OCI-LY7 (cell line): ENCODE data around the gene VPS37B. TPM values are rescaled to one million over a fixed set of nuclear protein-coding genes. Genes with fewer than 3 reads are reported as not detected.

Experiments
- BruUV-seq: library from RNA; stranded (reverse); fragments of 400-500 nt; replicated peaks from 2 replicates; lab custom pipeline; 2021; lab: Mats Ljungman, UMichigan
- CTCF ChIA-PET: fragments of 300-600 bp; sonication (Branson Sonifier 250); formaldehyde crosslinking; loops from one replicate; lab custom pipeline; 2022; ENCODE audit warnings: antibody characterized with exemption; ENCODE audit not compliant: unreplicated experiment; lab: Charles Lee
- POLR2A ChIA-PET: fragments of 300-600 bp; sonication (Branson Sonifier 250); formaldehyde crosslinking; loops from one replicate; lab custom pipeline; 2022; ENCODE audit warnings: antibody characterized with exemption; lab: Charles Lee
- DNase-seq: peaks from one replicate; pipeline ENCODE4 v3.0.0-alpha.2; 2015; ENCODE audit warnings: low spot score
- H2AFZ ChIP-seq: fragments of 200-600 bp; sonication (generic), shearing (Covaris generic); 2 replicates; pipeline ENCODE4 v1.6.1; 2014; ENCODE audit warnings: mild to moderate bottlenecking, antibody characterized with exemption, low read length, moderate library complexity
- H3K27ac ChIP-seq: fragments of 200-600 bp; sonication (generic); 2 replicates; pipeline ENCODE4 v1.5.1; 2014; ENCODE audit warnings: mixed run types, low read depth, mild to moderate bottlenecking, moderate library complexity, low read length, inconsistent platforms; ENCODE audit not compliant: poor library complexity, severe bottlenecking
- H3K36me3 ChIP-seq: fragments of 200-600 bp; sonication (generic); 2 replicates; pipeline ENCODE4 v1.6.1; 2014; ENCODE audit warnings: mild to moderate bottlenecking, antibody characterized with exemption, low read length, moderate library complexity, mixed read lengths; ENCODE audit not compliant: insufficient read depth
- H3K4me1 ChIP-seq: fragments of 200-600 bp; sonication (generic); 2 replicates; pipeline ENCODE4 v1.5.1; 2014; ENCODE audit warnings: mild to moderate bottlenecking, low read length; ENCODE audit not compliant: insufficient read depth, poor library complexity, severe bottlenecking
- H3K4me2 ChIP-seq: fragments of 200-600 bp; sonication (generic); 2 replicates; pipeline ENCODE4 v1.6.1; 2014; ENCODE audit warnings: mild to moderate bottlenecking, low read length
- H3K4me3 ChIP-seq: fragments of 200-600 bp; sonication (generic); 2 replicates; pipeline ENCODE4 v1.5.1; 2014; ENCODE audit warnings: mild to moderate bottlenecking, low read depth, low read length; ENCODE audit not compliant: poor library complexity, severe bottlenecking
- H3K79me2 ChIP-seq: fragments of 200-600 bp; sonication (generic); 2 replicates; pipeline ENCODE4 v1.6.1; 2016; ENCODE audit warnings: low read depth, mild to moderate bottlenecking, low read length, moderate library complexity, mixed read lengths; ENCODE audit not compliant: insufficient read depth
- H3K9me2 ChIP-seq: fragments of 200-600 bp; sonication (generic); 2 replicates; pipeline ENCODE4 v1.6.1; 2016; ENCODE audit warnings: mild to moderate bottlenecking, low read length, mixed read lengths; ENCODE audit not compliant: insufficient read depth
- H3K9me3 ChIP-seq: fragments of 200-600 bp; sonication (generic); 2 replicates; pipeline ENCODE4 v1.6.1; 2014; ENCODE audit warnings: mild to moderate bottlenecking, mixed run types, low read length, mixed read lengths
- H4K20me1 ChIP-seq: fragments of 200-600 bp; sonication (generic); 2 replicates; pipeline ENCODE4 v1.6.1; 2014; ENCODE audit warnings: mild to moderate bottlenecking, antibody characterized with exemption, low read length, moderate library complexity, mixed read lengths; ENCODE audit not compliant: insufficient read depth
- EZH2phosphoT487 ChIP-seq: fragments of 200-600 bp; sonication (generic); IDR thresholded peaks from 2 replicates; pipeline ENCODE4 v1.6.1; 2018; ENCODE audit warnings: low read depth, borderline replicate concordance, mild to moderate bottlenecking, mixed run types, antibody characterized with exemption, low read length, moderate library complexity, mixed read lengths
- intact Hi-C: fragments of 100-400 bp; cut with micrococcal nuclease; formaldehyde crosslinking; loops from one replicate; pipeline ENCODE4 v1.10.0; 2022; ENCODE audit not compliant: unreplicated experiment
- total RNA-seq, 2 experiments: library from RNA; depleted of rRNA in 1 of 2; stranded (reverse); fragments of >200 nt in 1 of 2; shearing (Covaris generic) in 1 of 2; gene quantifications; 2 replicates each; pipeline ENCODE4 v1.2.3, GENCODE V29; 2014 to 2022
- TF ChIP-seq, protein P1 (sequence below): fragments of 200-600 bp; sonication (generic); conservative IDR thresholded peaks from 2 replicates; pipeline ENCODE4 v1.5.1; 2014; ENCODE audit warnings: mild to moderate bottlenecking, antibody characterized with exemption, low read length, moderate library complexity, mixed read lengths

The VPS37B gene
- total RNA-seq, 2 experiments from 2014 or later, result 1.7 to 2.5 TPM

DNA sequence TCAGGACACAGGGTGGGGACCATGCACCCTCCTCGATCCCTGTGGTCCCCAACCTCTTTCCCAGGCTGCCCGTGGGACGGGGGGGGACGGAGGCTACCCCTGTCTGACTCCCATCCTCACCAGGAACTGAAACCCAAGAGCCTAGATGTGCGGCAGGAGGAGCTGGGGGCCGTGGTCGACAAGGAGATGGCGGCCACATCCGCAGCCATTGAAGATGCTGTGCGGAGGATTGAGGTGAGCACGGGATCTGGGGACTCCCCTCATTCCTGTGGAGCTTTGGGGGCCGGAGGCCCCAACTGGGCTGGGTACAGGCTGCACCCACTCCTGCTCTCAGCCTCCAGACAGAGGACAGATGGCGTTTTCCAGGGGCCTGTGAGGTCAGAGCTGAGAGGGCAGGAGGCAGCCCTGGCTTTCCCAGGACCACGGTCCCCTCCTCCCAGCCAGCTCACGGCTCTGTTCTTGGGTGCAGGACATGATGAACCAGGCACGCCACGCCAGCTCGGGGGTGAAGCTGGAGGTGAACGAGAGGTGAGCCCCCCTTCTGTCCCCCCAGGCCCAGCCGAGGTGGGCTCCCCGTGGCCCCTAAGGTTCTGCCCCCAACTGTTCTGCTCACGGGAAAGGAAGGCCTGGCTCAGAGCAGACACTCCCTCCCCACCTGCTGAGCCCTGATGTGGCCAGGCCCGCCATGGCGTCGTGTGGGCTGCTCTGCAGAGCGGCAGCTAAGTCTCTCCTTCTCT lies 36.5 kb downstream of the VPS37B start:
- Histone ChIP-seq H3K9me3 (no peaks in the 10 kb centered on the region), H2AFZ (no peak overlapping the region), H3K36me3 (peaks cover 52% of the 10 kb centered on the region), H3K4me3 (no peak overlapping the region), H3K79me2 (no peaks in the 10 kb centered on the region), H4K20me1 (no peaks in the 10 kb centered on the region), H3K27ac (no peak overlapping the region), H3K4me2 (no peak overlapping the region), H3K4me1 (no peaks in the 10 kb centered on the region), H3K9me2 (no peaks in the 10 kb centered on the region)
- ChIA-PET POLR2A (interaction anchor here (0.5 to 0.6 kb wide), 2 partner anchors 34 to 503 kb away, joined by 3 to 4 read pairs; no protein-coding TSS in a partner anchor), CTCF (interaction anchor here (1.2 to 1.3 kb wide), 2 partner anchors 11 to 41 kb away, joined by 5 read pairs; no protein-coding TSS in a partner anchor)
- TF ChIP-seq, protein P1, sequence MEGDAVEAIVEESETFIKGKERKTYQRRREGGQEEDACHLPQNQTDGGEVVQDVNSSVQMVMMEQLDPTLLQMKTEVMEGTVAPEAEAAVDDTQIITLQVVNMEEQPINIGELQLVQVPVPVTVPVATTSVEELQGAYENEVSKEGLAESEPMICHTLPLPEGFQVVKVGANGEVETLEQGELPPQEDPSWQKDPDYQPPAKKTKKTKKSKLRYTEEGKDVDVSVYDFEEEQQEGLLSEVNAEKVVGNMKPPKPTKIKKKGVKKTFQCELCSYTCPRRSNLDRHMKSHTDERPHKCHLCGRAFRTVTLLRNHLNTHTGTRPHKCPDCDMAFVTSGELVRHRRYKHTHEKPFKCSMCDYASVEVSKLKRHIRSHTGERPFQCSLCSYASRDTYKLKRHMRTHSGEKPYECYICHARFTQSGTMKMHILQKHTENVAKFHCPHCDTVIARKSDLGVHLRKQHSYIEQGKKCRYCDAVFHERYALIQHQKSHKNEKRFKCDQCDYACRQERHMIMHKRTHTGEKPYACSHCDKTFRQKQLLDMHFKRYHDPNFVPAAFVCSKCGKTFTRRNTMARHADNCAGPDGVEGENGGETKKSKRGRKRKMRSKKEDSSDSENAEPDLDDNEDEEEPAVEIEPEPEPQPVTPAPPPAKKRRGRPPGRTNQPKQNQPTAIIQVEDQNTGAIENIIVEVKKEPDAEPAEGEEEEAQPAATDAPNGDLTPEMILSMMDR, result no peak
- no peak for TF ChIP-seq EZH2phosphoT487
- intact Hi-C loops, result loop anchor here (1.0 kb wide), 1 partner anchor 93 kb away; no protein-coding TSS in a partner anchor
- DNase-seq, result no peak
- BruUV-seq, result no TSS peak

- ChIA-PET CTCF (interaction anchor here (0.5 to 1.3 kb wide), 3 partner anchors 12 to 1119 kb away, joined by 3 to 5 read pairs (median 3); no protein-coding TSS in a partner anchor), POLR2A (no interaction called here)
- H3K4me1 ChIP-seq, result no peaks in the 10 kb centered on the region
- no peaks in the 10 kb centered on the region for H3K9me3 ChIP-seq
- TF ChIP-seq, protein P1, result no peak
- no peak for TF ChIP-seq EZH2phosphoT487
- no peak for DNase-seq
- BruUV-seq, result no TSS peak
- no peak overlapping the region for H3K4me3 ChIP-seq
- peaks cover 54% of the 10 kb centered on the region for H3K36me3 ChIP-seq
- no peak overlapping the region for H2AFZ ChIP-seq
- intact Hi-C loops, result no loop called here
- no peaks in the 10 kb centered on the region for H3K79me2 ChIP-seq
- no peaks in the 10 kb centered on the region for H4K20me1 ChIP-seq
- H3K27ac ChIP-seq, result no peak overlapping the region
- H3K9me2 ChIP-seq, result no peaks in the 10 kb centered on the region
- no peak overlapping the region for H3K4me2 ChIP-seq
Measured at GRCh38 chr12:122858591-122859302, 37.2 kb downstream of the VPS37B start.
